ENCODE data around the gene DLST. TPM values are rescaled to one million over a fixed set of nuclear protein-coding genes. Genes with fewer than 3 reads are reported as not detected.
A peak's percentile ranks its signal among the peaks of the same experiment; 100 is the strongest.

The DLST gene
- total RNA-seq = 74.4 to 81.5 TPM (median 79.7 TPM) in 3 replicates

DNA sequence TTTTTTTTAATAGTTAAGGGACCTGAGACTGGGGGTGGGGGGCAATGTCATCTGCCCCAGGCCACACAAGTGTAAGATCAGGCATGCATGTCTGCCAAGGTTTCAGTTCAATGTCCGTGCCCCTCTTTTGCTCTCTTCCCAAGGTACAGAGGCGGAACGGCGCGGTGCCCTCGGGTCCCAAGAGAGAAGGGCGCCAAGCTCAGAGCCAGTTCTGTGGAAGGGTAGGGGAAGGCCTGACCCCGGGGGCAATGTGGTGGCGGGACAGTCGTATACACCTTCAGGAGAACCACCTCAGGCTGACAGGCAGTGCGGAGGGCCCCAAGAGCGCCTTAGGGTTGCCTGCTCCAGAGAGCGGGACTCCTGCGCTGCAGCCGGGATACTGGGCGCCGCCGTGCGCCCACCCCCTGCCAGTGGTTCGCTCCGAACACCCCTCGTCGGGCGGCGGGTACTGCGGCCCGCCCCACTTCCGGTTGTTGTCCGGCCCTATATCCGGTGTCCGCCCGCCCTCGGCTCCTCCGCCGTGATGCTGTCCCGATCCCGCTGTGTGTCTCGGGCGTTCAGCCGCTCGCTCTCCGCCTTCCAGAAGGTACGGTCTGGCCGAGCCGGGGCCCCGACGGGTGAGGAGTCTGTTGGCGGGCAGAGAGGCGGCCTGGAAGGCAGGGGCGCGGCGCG is at the start of gene DLST:
TSS of gene DLST (plus strand) at position 486 of the 672 bp plus-strand sequence. CDS start at position 524, 38 bp downstream.
- no peak for TF ChIP-seq CTCF (IDR thresholded peaks at IDR 0.05; ENCODE audit: unreplicated experiment)
- peak within 1 kb of the TSS; percentile 100 for H3K4me3 Mint-ChIP-seq

GRCh38 chr14:74832849-74833248 is 48.9 kb upstream of the DLST start:
- no peak overlapping the region for H3K27ac Mint-ChIP-seq
- H3K27me3 Mint-ChIP-seq (ENCODE audit: low read depth) = no peaks in the 10 kb centered on the region
- H3K9me3 Mint-ChIP-seq = no peaks in the 10 kb centered on the region
- TF ChIP-seq CTCF (IDR thresholded peaks at IDR 0.05; ENCODE audit: unreplicated experiment) = no peak
- H3K4me1 Mint-ChIP-seq = peaks cover 9% of the 10 kb centered on the region
- no peak overlapping the region for H3K4me3 Mint-ChIP-seq
- H3K36me3 Mint-ChIP-seq = peaks cover 24% of the 10 kb centered on the region
- DNase-seq (ENCODE audit: low spot score in 2 of 2, unreplicated experiment in 2 of 2) = no peak

More for the DNA sequence above, at the start of gene DLST:
- Mint-ChIP-seq H3K9me3 (no peaks in the 10 kb centered on the region), H3K4me1 (peaks cover 33% of the 10 kb centered on the region), H3K27me3 (ENCODE audit: low read depth) (peaks cover 2% of the 10 kb centered on the region), H3K36me3 (no peaks in the 10 kb centered on the region), H3K27ac (peak within 1 kb of the TSS; percentile 98)
- DNase-seq (ENCODE audit: low spot score in 2 of 2, unreplicated experiment in 2 of 2) = peak; percentile 76 to 90

- no peak for DNase-seq (ENCODE audit: low spot score in 2 of 2, unreplicated experiment in 2 of 2)
- Mint-ChIP-seq H3K36me3 (peaks cover 13% of the 10 kb centered on the region), H3K27ac (peak overlapping the region; percentile 6), H3K4me1 (peaks cover 9% of the 10 kb centered on the region), H3K4me3 (no peak overlapping the region), H3K27me3 (ENCODE audit: low read depth) (no peaks in the 10 kb centered on the region), H3K9me3 (no peaks in the 10 kb centered on the region)
- TF ChIP-seq CTCF (IDR thresholded peaks at IDR 0.05; ENCODE audit: unreplicated experiment) = no peak
Observed at GRCh38 chr14:74834692-74835392, 46.9 kb upstream of the DLST start.

- peaks cover 10% of the 10 kb centered on the region for H3K36me3 Mint-ChIP-seq
- no peaks in the 10 kb centered on the region for H3K9me3 Mint-ChIP-seq
- H3K4me1 Mint-ChIP-seq = peaks cover 9% of the 10 kb centered on the region
- no peak for TF ChIP-seq CTCF (IDR thresholded peaks at IDR 0.05; ENCODE audit: unreplicated experiment)
- no peaks in the 10 kb centered on the region for H3K27me3 Mint-ChIP-seq (ENCODE audit: low read depth)
- H3K4me3 Mint-ChIP-seq = no peak overlapping the region
- no peak for DNase-seq (ENCODE audit: low spot score in 2 of 2, unreplicated experiment in 2 of 2)
- peak overlapping the region; percentile 54 for H3K27ac Mint-ChIP-seq
Observed at GRCh38 chr14:74835645-74836250, 46.0 kb upstream of the DLST start.

- peaks cover 9% of the 10 kb centered on the region for H3K4me1 Mint-ChIP-seq
- H3K27me3 Mint-ChIP-seq (ENCODE audit: low read depth) = no peaks in the 10 kb centered on the region
- no peak overlapping the region for H3K4me3 Mint-ChIP-seq
- H3K27ac Mint-ChIP-seq = peak overlapping the region; percentile 75
- no peaks in the 10 kb centered on the region for H3K9me3 Mint-ChIP-seq
- no peak for DNase-seq (ENCODE audit: low spot score in 2 of 2, unreplicated experiment in 2 of 2)
- H3K36me3 Mint-ChIP-seq = peaks cover 12% of the 10 kb centered on the region
- no peak for TF ChIP-seq CTCF (IDR thresholded peaks at IDR 0.05; ENCODE audit: unreplicated experiment)
Observed at GRCh38 chr14:74836251-74836960, 45.3 kb upstream of the DLST start.

Data from mesothelial cell of epicardium (in vitro differentiated cells).